NCI-H226 (cell line): ENCODE measurements around the gene LYST.
"Not testable (repeated sequence)": the region's sequence is repeated elsewhere in the genome, so short reads cannot be mapped to it uniquely, and the experiment has no call there.

Source experiments
- DNase-seq: peaks from one replicate; pipeline ENCODE4 v3.0.0-alpha.2; 2015

The LYST gene

DNA sequence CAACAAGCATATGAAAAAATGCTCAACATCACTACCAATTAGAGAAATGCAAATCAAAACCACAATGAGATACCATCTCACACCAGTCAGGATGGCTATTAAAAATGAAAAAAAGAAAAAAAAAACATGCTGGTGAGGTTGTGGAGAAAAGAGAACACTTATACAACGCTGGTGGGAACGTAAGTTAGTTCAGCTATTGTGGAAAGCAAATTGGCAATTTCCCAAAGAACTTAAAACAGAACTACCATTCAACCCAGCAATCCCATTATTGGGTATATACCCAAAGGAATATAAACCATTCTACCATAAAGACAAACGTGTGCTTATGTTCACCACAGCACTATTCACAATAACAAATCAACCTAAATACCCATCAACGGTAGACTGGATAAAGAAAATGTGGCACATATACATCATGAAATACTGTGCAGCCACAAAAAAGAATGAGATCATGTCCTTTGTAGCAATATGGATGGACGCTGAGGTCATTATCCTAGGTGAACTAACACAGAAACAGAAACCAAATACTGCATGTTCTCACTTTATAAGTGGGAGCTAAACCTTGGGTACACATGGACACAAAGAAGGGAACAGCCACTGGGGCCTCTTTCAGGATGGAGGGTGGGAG is 49.5 kb downstream of the LYST start:
- no peak for DNase-seq

DNA sequence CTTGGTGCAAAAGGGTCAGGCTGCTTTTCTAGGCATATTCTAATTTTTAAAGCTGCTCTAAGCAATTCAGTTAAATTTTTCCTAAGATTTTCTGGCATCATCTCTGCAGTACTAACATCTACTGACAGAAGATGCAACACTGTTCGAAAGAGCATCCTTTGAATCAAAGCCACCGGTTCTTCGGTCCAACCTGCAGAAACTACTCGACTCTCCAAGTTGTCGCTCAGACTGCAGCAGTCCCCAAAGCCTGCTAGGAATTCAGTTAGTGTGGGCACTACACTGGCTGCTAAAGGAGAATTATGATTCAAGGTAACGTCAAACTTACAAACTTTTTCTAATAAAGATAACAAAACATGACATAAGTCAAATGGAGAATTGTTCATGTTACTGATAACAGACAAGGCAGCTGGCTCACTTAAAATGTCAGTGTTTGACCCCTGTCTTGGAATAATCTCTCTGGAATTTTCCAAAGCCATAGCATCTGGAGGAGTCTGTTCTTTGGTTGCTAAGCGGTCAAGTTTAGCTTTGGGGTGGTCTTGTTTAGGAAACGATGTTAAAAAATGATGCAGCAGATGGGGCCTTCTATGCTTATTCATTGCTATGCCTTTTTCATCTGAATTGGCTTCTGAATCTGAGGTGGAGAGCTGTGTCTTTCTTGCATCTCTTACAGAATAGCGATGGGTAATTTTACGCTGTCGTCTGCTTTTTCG is 56.9 kb downstream of the LYST start:
- peak; percentile 62 for DNase-seq

- DNase-seq = no peak
These were observed 58.5 kb downstream of the LYST start for GRCh38 chr1:235808223-235808622.

GRCh38 chr1:235806123-235806522 is 60.6 kb downstream of the LYST start:
- no peak for DNase-seq

DNA sequence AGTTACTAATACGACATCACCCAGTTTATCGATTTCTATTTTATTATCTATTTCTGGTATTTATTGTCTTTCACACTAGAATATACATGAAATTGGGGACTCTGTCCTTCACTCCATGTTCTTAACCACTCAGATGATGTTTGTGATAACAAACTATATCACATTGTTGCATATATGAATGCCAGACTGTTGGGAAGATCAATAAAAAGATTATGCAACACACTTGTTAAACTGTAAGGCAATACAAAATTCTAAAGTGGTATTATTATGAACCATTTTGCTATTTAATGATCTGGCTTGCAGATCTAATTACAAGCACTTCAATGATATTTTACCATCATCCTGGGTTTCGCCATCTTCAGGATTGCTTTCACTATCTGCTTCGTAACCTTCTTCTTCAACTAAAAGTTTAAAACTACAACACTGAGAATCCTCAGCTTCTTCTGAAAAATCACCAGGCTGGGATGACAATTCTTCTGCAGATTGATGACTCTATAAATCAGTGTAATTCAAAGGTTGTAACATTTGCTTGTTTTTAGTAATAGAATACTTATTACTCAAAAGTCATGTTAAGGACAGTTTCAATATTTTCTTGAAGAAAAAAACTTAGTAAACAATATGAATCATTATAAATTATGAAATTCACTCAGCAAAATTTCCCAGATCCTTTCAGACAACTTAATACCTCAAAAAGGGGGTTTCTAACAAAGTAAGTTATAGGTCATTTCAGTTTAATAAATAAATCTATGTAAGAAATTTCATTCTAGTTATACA is 63.9 kb downstream of the LYST start:
- no peak for DNase-seq

GRCh38 chr1:235799264-235799663 is 67.4 kb downstream of the LYST start:
- DNase-seq = no peak

GRCh38 chr1:235791532-235792060 is 75.1 kb downstream of the LYST start:
- DNase-seq = no peak

GRCh38 chr1:235790123-235790522 is 76.6 kb downstream of the LYST start:
- no peak for DNase-seq

DNA sequence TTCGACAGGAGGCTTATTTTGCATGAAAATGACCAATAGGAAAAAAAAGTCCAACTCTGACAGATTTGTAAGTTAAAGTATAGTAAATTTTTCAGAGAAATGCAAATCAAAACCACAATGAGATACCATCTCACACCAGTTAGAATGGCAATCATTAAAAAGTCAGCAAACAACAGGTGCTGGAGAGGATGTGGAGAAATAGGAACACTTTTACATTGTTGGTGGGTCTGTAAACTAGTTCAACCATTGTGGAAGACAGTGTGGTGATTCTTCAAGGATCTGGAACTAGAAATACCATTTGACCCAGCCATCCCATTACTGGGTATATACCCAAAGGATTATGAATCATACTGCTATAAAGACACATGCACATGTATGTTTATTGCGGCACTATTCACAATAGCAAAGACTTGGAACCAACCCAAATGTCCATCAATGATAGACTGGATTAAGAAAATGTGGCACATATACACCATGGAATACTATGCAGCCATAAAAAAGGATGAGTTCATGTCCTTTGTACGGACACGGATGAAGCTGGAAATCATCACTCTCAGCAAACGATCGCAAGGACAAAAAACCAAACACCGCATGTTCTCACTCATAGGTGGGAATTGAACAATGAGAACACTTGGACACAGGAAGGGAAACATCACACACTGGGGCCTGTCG is 80.3 kb downstream of the LYST start:
- DNase-seq = not testable (repeated sequence)

GRCh38 chr1:235784950-235785349 is 81.8 kb downstream of the LYST start:
- DNase-seq = no peak

DNA sequence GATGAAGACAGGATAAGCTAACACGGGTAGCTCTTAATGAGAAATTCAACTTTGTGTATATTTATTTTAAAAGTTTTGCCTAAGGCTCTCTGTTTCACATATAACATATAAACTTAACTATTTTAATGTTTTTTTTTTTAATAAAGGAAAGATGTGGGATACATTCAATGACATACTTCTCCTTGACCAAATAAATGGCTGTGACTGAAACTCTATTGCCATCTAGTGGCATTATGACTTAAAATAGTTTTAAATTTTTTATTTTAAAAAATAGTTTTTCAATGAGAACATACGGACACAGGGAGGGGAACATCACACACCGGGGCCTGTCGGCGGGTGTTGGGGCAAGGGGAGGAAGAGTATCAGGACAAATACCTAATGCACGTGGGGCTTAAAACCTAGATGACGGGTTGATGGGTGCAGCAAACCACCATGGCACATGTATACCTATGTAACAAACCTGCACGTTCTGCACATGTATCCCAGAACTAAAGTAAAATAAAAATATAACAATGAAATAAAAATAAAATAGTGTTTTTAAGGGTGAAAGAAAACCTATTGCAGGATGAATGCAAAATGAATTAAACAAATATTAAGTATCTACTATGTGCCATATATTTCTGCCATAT is 83.4 kb downstream of the LYST start:
- DNase-seq = no peak

DNA sequence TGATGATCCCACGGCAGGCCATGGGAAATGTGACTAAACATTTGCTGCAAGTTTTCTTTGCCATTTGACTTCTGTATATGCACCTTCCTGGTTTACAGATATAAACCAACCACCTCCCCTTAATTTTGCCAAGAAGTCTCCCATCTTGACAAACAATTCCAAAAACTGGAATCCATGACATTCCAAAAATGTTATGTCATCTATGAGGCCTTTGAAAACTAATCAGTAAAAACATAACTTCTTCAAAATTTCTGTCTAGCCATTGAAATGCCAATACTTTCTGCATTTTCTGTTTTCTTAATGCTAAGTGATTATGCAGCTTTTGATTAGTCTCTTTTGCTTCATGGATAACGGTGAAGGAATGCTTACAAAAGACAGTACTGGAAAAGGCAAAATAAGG is 84.1 kb downstream of the LYST start:
- no peak for DNase-seq

GRCh38 chr1:235781807-235782206 is 84.9 kb downstream of the LYST start:
- DNase-seq = no peak

GRCh38 chr1:235779770-235780169 is 86.9 kb downstream of the LYST start:
- DNase-seq = no peak

- no peak for DNase-seq
These were observed 90.3 kb downstream of the LYST start for GRCh38 chr1:235776396-235776795.

DNA sequence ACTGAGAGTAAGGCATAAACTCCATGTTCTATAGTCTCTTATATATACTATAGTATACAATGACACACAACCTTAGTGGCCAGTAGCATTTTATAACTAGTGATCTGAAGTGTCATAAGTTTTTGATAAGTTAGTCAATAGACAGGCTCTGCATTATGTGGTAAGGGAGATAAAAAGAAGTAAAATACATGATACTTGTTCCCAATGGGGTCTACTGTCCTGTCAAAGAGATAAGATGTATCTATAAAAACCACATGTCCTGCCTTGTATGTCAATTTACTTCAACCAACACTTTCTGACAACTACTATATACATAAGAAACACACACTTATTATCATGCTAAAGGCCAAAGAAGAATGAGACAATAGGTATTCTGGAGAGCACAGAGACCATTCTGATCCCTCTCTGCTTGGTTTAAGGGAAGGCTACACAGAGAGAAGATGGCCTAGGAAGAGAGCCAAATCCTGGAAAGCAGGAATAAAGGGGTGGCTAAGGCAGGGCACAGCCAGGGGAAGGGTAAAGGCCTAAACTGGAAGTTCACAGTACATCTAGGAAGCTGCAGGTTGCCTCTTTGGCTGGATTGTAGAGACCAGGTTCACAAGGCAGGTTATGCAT is 91.4 kb downstream of the LYST start:
- DNase-seq = no peak

DNA sequence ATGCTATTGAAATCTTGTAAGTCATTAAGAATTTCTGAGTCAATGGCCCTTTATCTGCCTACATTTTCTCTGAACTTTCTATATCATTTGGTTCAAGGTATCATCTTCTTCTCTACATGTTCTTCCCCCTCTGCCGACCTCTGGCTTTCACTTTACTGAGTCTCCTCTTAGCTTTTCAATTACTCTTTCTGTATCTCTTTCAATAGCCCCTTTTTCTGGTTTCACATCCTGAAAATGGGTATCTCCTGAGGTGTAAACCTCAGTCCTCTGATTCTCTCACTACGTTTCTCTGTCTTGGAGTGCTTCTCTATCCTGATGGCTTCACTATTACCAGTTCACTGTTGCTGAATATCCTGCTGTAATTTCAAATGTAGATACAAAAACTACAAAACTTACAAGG is 98.9 kb downstream of the LYST start:
- no peak for DNase-seq

DNA sequence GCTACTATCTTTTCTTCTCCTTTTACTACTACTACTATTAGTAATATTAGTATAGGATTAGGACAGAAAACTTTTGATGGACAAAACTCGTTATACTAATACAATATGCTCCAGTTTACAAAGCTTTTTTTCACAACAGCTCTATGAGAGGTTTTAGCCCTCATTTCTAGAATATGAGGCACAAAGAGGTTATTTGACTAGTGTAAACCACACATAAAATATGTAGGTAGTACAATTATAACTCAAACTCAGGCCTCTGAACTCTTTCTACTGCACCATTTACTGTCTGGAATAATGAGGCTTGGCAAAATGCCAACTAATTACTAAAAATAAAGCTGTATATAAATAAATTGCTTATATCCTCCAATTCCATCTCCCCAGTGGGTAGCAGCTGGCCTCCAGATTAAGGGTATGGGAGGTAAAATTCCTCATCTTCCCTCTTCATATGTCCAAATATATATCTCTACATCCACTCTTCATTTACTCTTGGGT is 99.9 kb downstream of the LYST start:
- DNase-seq = no peak

- peak; percentile 25 for DNase-seq
These were observed 102.7 kb downstream of the LYST start for GRCh38 chr1:235763962-235764361.

DNA sequence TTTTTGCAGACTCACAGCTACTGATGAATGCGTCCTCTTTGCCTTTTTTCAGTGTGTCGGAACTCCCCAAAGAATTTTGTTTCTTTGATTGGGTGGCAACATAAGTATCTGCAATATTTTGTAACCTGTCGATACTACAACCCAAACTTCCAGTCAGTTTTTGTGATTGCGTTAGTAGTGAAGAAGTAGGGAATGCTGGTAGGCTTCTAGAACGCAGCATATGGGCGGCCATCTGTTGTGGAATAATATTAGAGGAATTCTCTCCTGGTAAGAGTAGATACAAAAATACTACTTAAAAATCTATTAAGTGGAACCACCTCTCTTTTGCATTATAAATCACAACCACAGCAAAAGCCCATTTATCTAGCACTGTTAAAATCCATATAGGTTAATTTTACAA is 107.4 kb downstream of the LYST start:
- DNase-seq = no peak

DNA sequence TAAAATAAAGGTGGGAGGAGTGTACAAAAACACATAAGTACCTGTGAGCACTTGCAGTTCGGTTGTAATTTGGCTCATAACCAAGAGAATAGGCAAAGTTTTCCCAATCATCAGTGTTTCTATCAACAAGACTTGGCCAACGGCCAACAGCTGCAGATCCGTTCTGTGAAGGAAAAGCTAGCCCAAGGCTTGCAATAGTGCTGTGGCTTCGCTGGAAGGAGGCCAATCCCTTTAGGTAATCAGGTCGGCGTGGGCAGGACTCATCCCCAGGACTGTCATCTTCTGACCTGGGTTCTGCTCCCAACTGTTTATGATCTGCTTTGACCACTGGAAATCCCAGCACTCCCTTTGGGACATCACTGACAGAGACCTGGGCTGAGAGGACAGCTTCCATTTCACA is 107.8 kb downstream of the LYST start:
- no peak for DNase-seq

DNA sequence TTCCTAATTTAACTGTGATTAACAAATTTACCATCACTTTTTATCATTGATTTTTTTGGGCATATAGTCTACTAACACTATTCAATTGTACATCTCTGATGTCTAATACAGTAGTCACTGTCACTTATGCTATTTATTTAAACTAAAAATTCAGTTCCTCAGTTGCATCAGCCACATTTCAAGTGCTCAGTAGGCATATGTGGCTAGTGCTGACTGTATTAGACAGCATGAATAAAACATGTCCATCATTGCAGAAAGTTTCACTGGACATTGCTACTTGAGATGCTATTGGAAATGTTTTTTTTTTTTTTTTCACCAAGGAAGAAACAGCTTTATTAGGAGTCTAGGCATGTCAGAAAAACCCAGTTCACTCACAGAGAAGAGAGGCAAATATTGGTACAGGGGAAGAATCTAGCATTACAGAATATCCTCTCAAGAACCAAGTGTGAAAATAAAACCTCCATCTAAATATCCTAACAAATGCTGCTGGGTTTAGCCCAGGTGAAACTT is 109.1 kb downstream of the LYST start:
- no peak for DNase-seq
